ENCODE data around the gene BICRAL.
"Not testable (repeated sequence)": the region's sequence is repeated elsewhere in the genome, so short reads cannot be mapped to it uniquely, and the experiment has no call there.

Gene BICRAL

GRCh38 chr6:42762950-42763349, 18.9 kb upstream of the BICRAL start:
- DNase-seq = no peak

GRCh38 chr6:42764911-42765648, 16.8 kb upstream of the BICRAL start:
- DNase-seq = no peak

DNA sequence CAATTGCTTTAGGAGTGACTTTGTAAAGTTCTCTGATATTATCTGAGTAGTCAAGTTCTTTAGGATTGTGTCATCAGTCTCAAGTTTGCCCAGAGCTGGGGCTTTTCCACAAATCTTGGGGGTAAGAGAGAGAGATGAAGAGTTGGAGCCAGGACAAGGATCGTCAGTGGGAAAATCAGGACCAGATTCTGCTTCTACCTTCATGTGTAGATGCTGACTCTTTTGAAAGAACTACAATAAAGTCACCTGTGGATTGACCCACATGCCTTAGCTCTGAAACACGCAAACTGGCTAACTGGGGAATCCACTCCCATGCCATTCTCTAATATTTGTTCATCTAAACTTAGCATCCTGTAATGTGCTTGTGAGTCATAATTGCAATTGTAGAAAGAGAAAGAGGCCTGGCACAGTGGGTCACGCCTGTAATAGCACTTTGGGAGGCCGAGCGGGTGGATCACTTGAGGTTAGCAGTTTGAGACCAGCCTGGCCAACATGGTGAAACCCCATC, 15.6 kb upstream of the BICRAL start:
- DNase-seq = no peak

GRCh38 chr6:42769051-42769450, 12.8 kb upstream of the BICRAL start:
- DNase-seq = no peak

DNA sequence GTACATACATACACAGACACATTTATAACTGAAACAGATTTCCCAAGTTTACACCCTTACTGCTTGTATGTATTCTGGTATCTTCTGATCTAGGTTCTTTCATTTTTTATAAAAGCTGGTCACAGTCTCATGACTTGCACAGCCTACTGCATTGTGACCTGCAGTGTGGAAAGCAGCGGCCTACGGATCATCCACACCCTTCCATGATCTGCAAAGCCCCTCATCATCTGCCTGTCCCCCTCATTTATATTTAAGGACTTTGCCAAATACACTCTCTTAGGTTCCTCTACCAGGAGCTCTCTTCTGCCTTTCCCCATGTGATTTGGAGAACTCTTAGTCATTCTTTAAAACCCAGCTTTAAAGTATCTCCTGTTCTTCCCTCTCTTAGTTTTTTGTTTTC, 12.0 kb upstream of the BICRAL start:
- DNase-seq = no peak

DNA sequence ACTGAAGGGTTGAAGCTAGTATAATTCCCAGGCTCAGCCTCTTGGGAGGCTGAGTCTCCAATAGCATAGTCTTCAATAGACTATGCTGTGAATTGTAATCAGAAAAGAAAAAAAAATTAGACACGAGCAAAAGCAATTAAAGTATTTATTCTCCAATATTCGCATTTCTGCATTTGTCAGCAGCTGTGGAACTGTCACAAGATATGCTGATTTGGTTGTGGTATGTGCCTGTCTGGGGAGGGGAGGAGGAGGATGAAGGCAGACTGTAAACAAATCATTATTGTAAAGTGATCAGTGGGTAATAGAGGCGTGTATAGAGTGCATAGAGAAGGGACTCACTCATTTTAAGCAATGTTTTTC, 10.1 kb upstream of the BICRAL start:
- DNase-seq = no peak

DNA sequence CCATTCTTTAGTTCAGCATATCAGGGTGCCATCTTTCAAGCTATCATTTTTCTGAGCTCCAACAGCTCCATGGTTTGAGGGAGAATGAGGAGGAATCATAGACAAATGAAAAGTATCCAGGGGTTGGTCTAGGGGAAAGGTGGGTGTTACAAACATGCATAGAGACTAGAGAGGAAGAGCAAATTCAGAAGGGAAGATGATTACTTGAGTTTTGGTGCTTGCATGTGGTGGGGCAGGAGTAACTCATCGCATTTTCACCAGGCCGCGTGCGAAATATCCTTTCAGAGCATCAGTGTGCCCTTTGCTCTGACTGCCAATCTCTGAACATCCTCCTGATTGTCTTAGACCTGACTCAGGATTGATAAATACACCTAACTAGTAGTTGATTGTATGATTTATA, 7.7 kb upstream of the BICRAL start:
- no peak for DNase-seq

GRCh38 chr6:42774821-42775487, 6.9 kb upstream of the BICRAL start:
- not testable (repeated sequence) for DNase-seq

GRCh38 chr6:42777126-42777822, 4.6 kb upstream of the BICRAL start:
- no peak for DNase-seq

- DNase-seq = no peak
Observed at GRCh38 chr6:42778122-42778521, 3.7 kb upstream of the BICRAL start.

DNA sequence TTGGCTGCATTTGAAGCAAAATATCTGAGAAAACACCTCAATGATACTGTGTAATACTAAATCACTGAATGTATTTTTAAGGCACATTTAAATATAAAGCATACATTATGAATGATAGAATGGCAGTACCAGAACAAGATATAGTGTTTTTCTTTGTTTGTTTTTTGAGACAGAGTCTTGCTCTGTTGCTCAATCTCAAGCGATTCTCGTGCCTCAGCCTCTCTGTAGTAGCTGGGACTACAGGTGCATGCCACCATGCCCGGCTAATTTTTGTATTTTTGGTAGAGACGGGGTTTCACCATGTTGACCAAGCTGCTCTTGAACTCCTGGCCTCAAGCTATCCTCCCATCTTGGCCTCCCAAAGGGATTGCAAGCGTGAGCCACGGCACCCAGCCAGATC, 2.3 kb upstream of the BICRAL start:
- DNase-seq = no peak

DNA sequence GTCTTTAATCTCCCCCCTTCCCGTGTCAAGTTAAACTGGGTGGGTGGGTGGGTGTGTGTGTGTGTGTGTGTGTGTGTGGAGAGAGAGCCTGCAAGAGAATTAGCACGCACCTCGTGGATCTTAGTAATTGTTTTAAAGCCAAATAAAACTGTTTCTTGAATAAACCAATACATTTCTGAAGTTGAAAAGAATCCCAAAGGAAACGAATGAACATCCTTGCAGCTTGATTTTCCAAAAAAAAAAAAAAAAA, 381 bp upstream of the BICRAL start:
- no peak for DNase-seq

- no peak for DNase-seq
Observed at GRCh38 chr6:42782689-42783176, 881 bp downstream of the BICRAL start.

GRCh38 chr6:42783177-42783875, 1.5 kb downstream of the BICRAL start:
- DNase-seq = no peak

- no peak for DNase-seq
Observed at GRCh38 chr6:42783876-42784642, 2.2 kb downstream of the BICRAL start.

DNA sequence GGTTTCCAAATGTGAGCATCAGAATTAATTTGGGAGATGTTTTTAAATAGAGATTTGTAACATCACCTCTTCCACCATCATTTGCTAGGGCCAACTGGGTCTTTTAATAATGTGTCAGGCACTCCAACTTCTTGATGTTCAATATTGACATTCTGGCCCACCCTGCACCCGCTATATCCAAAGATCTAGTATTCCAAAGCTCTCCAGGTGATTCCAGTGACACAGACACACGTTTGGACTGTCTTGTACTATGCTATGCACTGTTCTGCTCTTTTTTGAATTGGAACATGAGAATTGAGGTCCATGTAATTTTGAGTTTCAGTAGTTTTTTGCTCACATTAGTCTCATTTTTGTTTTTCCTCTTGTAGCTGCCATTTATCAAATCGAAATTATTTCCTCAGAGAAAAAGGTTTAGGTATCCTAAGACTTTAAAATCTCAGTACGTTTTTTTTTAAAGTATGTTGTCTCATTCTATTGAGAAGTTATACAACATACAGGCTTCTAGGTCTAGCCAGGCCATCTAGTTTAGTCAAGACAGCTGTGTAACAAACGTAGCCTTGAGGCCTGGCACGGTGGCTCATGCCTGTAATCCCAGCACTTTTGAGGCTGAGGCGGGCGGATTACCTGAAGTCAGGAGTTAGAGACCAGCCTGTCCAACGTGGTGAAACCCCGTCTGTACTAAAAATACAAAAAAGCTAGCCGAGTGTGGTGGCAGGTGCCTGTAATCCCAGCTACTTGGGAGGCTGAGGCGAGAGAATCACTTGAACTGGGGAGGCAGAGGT, 3.1 kb downstream of the BICRAL start:
- DNase-seq = no peak

DNA sequence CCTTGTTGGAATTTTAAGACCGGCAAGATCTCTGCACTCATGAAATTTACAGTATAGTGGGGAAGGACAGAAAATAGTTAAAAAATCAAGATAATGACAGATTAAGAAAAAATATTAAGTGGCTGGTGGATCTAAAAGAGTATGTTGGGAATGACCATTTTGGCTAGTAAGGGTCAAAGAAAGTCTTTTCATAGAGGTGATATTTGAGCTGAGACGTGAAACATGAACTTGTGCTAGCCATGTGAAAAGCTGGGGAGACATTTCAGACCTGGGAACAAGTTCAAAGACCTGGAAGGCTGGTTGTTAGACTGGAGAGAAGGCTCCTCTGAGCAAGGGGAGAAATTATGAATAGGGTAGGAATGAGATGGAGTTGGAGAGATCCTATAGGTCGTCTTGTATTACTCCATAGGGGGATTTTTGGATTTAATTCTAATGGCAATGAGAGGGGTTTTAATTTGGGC, 4.7 kb downstream of the BICRAL start:
- DNase-seq = no peak

GRCh38 chr6:42787063-42787472, 5.2 kb downstream of the BICRAL start:
- peak; percentile 98 for DNase-seq

DNA sequence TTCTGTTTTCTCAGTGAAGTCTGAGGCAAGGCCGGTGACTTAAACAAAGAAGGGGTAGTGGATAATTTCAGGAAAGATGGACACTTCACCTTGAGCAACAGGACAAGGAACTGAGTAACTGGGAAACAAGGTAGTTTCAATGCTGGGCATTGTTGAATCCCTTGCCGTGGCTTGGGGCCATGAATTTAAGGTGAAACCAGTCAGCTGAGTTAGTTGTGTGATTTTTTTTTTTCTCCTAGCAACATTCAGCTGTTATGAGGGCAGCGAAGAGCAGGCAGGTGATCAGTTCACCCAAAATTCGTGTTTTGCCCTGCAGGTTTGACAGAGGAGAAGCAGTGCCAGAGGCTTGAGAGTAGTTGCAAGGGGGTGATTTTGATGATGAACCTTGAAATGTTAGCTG, 6.8 kb downstream of the BICRAL start:
- DNase-seq = no peak

- DNase-seq = no peak
Observed at GRCh38 chr6:42790549-42791181, 8.8 kb downstream of the BICRAL start.

DNA sequence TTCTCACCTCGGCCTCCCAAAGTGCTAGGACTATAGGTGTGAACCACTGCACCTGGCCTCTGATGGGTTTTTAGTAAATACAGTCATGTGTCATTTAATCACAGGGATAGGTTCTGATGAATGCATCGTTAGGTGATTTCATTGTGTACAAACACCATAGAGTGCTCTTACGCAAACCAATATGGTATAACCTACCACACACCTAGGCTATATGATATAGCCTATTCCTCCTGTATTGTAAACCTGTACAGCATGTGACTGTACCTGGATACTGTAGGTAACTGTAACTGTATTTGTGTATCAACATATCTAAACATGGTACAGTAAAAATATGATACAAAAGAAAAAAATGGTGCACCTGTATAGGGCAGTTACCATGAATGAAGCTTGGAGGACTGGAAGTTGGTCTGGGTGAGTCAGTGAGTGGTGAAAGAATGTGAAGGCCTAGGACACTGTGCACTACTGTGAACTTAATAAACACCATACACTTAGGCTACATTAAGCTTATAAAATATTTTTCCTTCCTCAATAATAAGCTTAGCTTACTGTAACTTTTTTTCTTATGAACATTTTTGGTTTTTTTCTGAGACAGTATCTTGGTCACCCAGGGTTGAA, 10.0 kb downstream of the BICRAL start:
- DNase-seq = no peak
